Stimulated activated CD4-positive, alpha-beta T cell treated with anti-CD3 and anti-CD28 coated beads, Interleukin-4, amount 100 ng/mL, for 48 hours (primary cell): Measurements from ENCODE around the gene UGT1A3.
"Not testable (repeated sequence)": the region's sequence is repeated elsewhere in the genome, so short reads cannot be mapped to it uniquely, and the experiment has no call there.

Experiments used
- DNase-seq, 2 donors: peaks; one replicate each; pipeline ENCODE4 v3.0.0-alpha.2; 2020; ENCODE audit warnings: low read depth in 2 of 2

UGT1A3 gene

GRCh38 chr2:233728723-233729301, at the start of gene UGT1A3:
TSS of gene UGT1A3 (plus strand) at chr2:233729042. CDS start at chr2:233729127, 85 bp downstream.
- DNase-seq, result no peak

GRCh38 chr2:233679196-233679595, 49.6 kb upstream of the UGT1A3 start:
- no peak for DNase-seq

GRCh38 chr2:233680361-233681045, 48.3 kb upstream of the UGT1A3 start:
- DNase-seq, result no peak

DNA sequence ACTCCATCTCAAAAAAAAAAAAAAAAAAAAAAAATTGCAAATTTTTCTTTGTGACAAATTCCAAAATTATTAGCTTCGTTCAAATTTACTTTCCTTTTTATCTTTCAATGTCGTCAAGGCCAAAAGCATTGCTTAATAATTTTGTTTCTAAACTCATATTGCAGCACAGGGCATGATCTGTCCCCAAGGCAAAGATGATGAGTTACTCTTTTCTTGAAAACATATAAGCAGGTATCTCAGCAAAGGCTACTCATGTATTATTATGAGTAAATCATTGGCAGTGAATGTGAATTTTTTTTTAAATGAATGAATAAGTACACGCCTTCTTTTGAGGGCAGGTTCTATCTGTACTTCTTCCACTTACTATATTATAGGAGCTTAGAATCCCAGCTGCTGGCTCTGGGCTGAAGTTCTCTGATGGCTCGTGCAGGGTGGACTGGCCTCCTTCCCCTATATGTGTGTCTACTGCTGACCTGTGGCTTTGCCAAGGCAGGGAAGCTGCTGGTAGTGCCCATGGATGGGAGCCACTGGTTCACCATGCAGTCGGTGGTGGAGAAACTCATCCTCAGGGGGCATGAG, 47.2 kb upstream of the UGT1A3 start, which contains the start of gene UGT1A7:
Gene UGT1A7 (plus strand): TSS at position 381 of the 579 bp plus-strand sequence. CDS start 37 bp downstream, at position 418.
- DNase-seq, result no peak

DNA sequence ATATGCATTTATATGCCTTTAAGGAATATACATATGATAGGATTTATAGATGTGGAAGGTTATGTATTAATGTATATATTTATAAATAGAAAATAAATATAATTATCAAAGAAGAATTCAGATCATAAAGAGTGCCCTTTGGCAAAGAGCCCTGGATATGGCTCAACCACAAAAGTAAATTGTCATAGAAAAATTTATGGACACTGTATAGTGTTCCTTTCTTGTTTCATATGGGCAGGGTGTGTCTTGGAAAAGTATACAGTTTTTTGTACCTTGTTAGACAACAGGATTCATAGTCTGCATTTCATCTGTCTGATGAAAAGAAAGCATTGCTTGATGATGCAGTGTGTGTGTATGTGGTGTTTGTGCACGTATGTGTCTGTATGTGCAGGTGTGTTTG, 44.2 kb upstream of the UGT1A3 start:
- no peak for DNase-seq

DNA sequence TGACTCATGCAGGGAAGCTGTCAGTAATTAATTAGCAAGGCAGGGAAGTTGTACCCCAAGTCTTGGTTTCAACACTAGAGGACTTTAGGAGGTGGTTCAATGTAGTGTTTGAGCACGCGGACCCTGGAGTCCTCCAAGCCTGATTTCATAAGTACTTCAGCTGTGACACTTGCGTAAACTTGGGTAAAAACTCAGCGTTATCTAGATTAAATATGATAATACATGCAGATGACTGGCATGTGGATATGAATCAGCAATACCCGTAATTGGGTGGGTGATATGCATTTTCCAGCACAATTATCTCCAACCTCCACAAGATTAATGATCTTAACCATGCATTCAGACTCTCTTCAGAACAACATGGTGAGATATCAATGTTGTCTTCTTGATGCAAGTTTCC, 41.9 kb upstream of the UGT1A3 start:
- DNase-seq, result no peak

- DNase-seq, result no peak
Observed at GRCh38 chr2:233688341-233688740, 40.5 kb upstream of the UGT1A3 start.

DNA sequence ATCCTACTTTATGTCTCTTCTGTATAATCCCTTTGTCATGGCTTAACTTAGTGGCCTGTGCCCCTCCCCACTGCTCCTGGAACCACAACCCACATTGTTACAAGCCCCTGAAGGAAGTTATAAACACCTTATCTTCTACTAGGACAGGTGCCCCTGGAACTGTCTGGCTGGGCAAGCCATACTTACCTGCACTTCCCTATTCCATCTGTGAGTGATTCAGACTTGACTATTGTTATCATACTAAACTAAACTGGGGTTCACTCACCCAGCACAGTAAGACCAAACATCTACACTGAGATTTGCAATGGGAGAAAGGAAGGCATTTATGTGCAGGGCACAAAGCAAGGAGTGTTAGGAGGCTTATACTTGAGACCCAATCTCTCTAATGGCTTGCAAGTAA, 39.8 kb upstream of the UGT1A3 start:
- no peak for DNase-seq

GRCh38 chr2:233689501-233689900, 39.3 kb upstream of the UGT1A3 start:
- no peak for DNase-seq

GRCh38 chr2:233690444-233690843, 38.4 kb upstream of the UGT1A3 start:
- DNase-seq, result no peak

DNA sequence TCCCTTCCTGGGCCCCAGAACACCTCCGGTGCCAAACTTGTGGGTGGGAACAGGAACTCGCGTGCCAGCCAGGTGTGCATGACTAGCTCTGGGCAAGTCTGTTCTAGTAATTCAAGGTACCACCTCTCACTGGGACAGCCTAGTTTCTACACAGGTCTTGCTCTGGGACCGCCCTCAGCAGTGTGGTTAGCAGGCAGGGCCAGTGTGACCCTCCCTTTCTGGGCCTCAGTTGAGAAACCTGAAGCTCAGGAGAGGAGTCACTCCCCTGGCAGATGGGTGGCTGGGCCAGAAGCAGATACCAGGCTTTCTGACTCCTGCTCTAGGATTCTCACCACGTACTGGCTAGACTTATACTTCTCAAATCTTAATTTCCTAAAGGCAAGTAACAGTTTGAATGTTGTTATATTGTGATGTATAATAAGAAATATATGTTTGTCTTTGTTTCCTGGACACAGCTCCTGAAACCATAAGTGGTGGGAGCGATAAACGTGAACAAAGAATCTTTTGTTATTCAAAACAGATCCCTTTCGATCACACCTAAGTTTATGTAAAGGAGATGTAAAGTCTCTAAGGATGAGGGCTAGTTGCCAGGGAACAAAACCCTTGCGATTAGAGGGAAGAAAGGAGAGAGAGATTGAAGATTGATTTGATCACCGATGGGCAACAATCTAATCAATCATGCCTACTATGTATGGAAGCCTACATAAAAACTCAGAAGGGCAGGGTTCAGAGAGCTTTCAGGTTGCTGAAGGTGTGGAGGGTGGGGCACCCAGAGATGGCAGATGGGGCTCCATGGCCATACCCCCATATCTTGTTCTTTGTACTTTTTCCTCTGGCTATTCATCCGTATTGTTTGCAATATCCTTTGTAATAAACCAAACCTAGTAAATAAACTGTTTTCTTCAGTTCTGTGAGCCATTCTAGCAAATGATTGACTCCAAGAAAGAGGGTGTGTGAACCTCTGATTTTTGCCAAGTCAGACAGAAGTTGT, 37.1 kb upstream of the UGT1A3 start:
- DNase-seq, result no peak

- no peak for DNase-seq
Observed at GRCh38 chr2:233692648-233693047, 36.2 kb upstream of the UGT1A3 start, which contains the start of gene UGT1A6. TSS of gene UGT1A6 (plus strand) at chr2:233692890. CDS start at chr2:233693005, 115 bp downstream.

GRCh38 chr2:233693963-233694362, 34.9 kb upstream of the UGT1A3 start:
- DNase-seq, result no peak

- no peak for DNase-seq
Observed at GRCh38 chr2:233698740-233699139, 30.1 kb upstream of the UGT1A3 start.

- DNase-seq, result no peak
Observed at GRCh38 chr2:233699424-233700027, 29.3 kb upstream of the UGT1A3 start.

- DNase-seq, result no peak
Observed at GRCh38 chr2:233700028-233700635, 28.7 kb upstream of the UGT1A3 start.

DNA sequence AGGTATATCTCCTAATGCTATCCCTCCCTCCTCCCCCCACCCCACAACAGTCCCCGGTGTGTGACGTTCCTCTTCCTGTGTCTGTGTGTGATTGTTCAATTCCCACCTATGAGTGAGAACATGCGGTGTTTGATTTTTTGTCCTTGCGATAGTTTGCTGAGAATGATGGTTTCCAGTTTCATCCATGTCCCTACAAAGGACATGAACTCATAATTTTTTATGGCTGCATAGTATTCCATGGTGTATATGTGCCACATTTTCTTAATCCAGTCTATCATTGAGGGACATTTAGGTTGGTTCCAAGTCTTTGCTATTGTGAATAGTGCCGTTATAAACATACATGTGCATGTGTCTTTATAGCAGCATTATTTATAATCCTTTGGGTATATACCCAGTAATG, 28.0 kb upstream of the UGT1A3 start:
- DNase-seq, result not testable (repeated sequence)

DNA sequence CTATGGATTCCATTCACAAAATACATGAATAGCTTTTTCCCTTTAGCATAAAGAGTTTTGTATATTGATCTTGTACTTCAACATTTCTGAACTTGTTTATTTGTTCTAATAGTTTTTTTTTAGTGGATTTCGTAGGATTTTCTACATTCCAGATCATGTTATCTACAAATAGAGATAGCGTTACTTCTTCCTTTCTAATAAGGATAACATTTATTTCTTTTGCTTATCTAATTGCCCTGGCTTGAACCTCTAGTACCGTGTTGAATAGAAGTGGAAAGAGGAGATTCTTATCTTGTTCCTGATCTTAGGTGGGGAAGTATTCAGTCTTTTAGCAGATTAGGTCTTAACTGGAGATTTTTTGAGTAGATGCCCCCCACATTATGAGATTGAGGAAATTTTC, 26.6 kb upstream of the UGT1A3 start:
- no peak for DNase-seq

GRCh38 chr2:233705911-233706506, 22.8 kb upstream of the UGT1A3 start:
- DNase-seq, result no peak

DNA sequence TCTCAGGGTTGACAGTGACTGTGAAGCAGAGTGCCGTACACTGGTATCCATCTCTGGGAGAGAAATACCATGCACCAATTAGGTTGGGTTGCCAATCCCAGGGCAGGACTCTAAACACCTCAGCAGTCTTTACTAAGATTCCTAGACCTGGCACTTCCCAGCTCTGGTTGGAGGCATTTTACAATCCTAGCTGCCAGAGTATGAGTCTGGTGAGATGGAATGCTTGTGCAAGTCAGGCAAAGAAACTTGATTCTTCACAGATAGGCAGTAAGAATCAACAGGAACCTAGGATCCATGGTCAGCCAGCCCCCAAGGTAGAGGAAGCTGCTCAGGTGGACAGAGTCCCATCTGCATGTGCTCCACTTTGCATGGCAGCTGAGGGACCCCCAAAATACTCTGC, 22.1 kb upstream of the UGT1A3 start:
- no peak for DNase-seq
